Gastrocnemius medialis (tissue), 4 donors: ENCODE results near the gene DOK5. TPM values are rescaled to one million over a fixed set of nuclear protein-coding genes. Genes with fewer than 3 reads are reported as not detected.

Experiments
- ATAC-seq, 2 donors: fragments of 150-250 bp; one replicate each; pipeline ENCODE4 v1.9.1; 2016
- DNase-seq, 2 donors: peaks; one replicate each; pipeline ENCODE4 v3.0.0-alpha.2; 2019
- H3K27ac ChIP-seq, 4 donors: fragments of 200-600 bp; sonication (generic); 1 replicate in 1 of 4; 2 replicates in 3 of 4; pipeline ENCODE4 v1.5.1; 2016 to 2018; ENCODE audit warnings: mild to moderate bottlenecking in 2 of 4, moderate library complexity in 1 of 4
- H3K27me3 ChIP-seq, 3 donors: fragments of 200-600 bp; sonication (generic) in 2 of 3; 1 replicate in 1 of 3; 2 replicates in 2 of 3; pipeline versions ENCODE4 v1.5.1 to v1.6.0; 2016 to 2019; ENCODE audit warnings: mild to moderate bottlenecking in 1 of 3, moderate library complexity in 1 of 3
- H3K36me3 ChIP-seq, 2 donors: fragments of 200-600 bp; sonication (generic) in 1 of 2; one replicate each; pipeline ENCODE4 v1.5.1; 2017 to 2018
- H3K4me1 ChIP-seq, 2 donors: fragments of 200-600 bp; sonication (generic) in 1 of 2; one replicate each; pipeline ENCODE4 v1.5.1; 2016 to 2017; ENCODE audit warnings: mild to moderate bottlenecking in 2 of 2
- H3K4me3 ChIP-seq, 4 donors: fragments of 200-600 bp; sonication (generic) in 3 of 4; 1 replicate in 1 of 4; 2 replicates in 3 of 4; pipeline ENCODE4 v1.5.1; 2016 to 2019; ENCODE audit warnings: mild to moderate bottlenecking in 2 of 4
- H3K9me3 ChIP-seq, 3 donors: fragments of 200-600 bp; sonication (generic) in 2 of 3; 1 replicate in 1 of 3; 2 replicates in 2 of 3; pipeline ENCODE4 v1.5.1; 2016 to 2019
- POLR2A ChIP-seq, 2 donors: fragments of 450-650 bp; IDR thresholded peaks; one replicate each; pipeline ENCODE4 v1.6.1; 2017; ENCODE audit warnings: antibody characterized with exemption in 2 of 2, mild to moderate bottlenecking in 2 of 2, moderate library complexity in 2 of 2
- in situ Hi-C, 4 donors: fragments of 200-750 bp; cut with MboI; loops; one replicate each; pipeline versions ENCODE4 v1.15.0 to v1.8.0; 2017; ENCODE audit warnings: low sequenced_read_pairs in 4 of 4
- intact Hi-C: fragments of 100-400 bp; cut with DNase I; formaldehyde crosslinking; loops from one replicate; pipeline ENCODE4 v1.15.1; 2023; ENCODE audit warnings: low total_unique reads
- total RNA-seq, 4 donors: library from RNA; depleted of rRNA; stranded (reverse); fragments of >200 nt; gene quantifications; one replicate each; pipeline versions ENCODE4 v1.1.0 to v1.2.3, GENCODE V29; 2016
- TF ChIP-seq, protein P1 (sequence below), 5 experiments: fragments of 450-650 bp in 3 of 5; fragments of 200-600 bp in 2 of 5; sonication (generic) in 2 of 5; IDR thresholded peaks in 4 of 5; conservative IDR thresholded peaks in 1 of 5; 1 replicate in 4 of 5; 2 replicates in 1 of 5; pipeline ENCODE4 v1.5.1; 2016 to 2019; ENCODE audit warnings: antibody characterized with exemption in 5 of 5, mild to moderate bottlenecking in 3 of 5, moderate library complexity in 3 of 5

The DOK5 gene
- total RNA-seq, 4 donors from 2014 or later: 1.2 to 12.7 (median 7.4) TPM

DNA sequence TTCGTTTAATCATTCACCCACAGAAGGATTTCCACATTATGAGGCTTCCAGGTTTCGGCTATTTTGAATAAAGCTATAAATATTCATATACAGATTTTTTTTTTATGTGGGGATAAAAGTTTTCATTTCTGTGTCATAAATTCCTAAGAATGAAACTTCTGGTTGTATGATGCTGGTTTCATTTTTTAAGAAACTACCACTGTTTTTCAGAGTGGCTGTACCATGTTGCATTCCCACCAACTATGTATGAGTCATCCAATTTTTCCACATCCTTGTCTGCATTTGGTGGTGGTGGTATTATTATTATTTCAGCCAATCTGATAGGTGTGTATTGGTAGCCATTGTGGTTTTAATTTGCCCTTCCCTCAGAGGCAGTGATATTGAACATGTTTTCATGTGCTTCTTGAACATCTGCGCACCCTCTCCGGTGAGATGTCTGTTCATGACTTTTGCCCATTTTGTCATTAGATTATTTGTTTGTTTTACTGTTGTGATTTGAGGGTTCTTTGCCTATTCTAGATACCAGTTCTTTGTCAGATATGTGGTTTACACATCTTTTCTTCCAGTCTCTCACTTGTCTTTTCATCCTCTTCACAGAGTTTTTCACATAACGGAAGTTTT lies 75.5 kb downstream of the DOK5 start:
- Histone ChIP-seq H3K4me1 (no peaks in the 10 kb centered on the region), H3K4me3 (no peak overlapping the region), H3K27me3 (no peaks in the 10 kb centered on the region), H3K9me3 (no peaks in the 10 kb centered on the region), H3K36me3 (no peaks in the 10 kb centered on the region), H3K27ac (no peak overlapping the region)
- ATAC-seq (no peak), DNase-seq (no peak)
- TF ChIP-seq, protein P1, sequence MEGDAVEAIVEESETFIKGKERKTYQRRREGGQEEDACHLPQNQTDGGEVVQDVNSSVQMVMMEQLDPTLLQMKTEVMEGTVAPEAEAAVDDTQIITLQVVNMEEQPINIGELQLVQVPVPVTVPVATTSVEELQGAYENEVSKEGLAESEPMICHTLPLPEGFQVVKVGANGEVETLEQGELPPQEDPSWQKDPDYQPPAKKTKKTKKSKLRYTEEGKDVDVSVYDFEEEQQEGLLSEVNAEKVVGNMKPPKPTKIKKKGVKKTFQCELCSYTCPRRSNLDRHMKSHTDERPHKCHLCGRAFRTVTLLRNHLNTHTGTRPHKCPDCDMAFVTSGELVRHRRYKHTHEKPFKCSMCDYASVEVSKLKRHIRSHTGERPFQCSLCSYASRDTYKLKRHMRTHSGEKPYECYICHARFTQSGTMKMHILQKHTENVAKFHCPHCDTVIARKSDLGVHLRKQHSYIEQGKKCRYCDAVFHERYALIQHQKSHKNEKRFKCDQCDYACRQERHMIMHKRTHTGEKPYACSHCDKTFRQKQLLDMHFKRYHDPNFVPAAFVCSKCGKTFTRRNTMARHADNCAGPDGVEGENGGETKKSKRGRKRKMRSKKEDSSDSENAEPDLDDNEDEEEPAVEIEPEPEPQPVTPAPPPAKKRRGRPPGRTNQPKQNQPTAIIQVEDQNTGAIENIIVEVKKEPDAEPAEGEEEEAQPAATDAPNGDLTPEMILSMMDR (IDR thresholded peaks at IDR 0.05 in 4 of 5, conservative IDR thresholded peaks at IDR 0.05 in 1 of 5): no peak
- no peak for TF ChIP-seq POLR2A (IDR thresholded peaks at IDR 0.05)
- intact Hi-C loops: no loop called here
- in situ Hi-C loops: no loop called here

DNA sequence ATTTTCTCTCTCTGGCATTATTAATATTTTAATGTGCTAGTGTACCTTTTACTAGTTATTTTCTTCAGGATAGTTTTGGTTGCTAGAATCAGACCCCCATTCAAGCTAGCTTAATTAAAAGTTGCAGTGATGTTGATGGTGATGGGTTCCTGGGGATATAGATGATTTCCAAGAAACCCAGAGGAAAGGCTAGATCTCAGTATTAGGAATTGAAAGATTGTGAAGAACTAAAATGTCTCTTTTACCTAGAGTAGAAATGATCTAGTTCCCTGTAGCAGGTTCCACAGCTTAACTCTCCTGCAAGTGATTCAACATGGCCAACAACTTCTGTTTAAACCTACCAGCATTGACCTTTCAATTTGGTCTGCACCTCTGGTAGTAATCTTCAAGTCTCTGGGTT lies 78.6 kb downstream of the DOK5 start:
- TF ChIP-seq, protein P1 (IDR thresholded peaks at IDR 0.05 in 4 of 5, conservative IDR thresholded peaks at IDR 0.05 in 1 of 5): no peak
- no peak for TF ChIP-seq POLR2A (IDR thresholded peaks at IDR 0.05)
- intact Hi-C loops: no loop called here
- no peak for ATAC-seq

DNA sequence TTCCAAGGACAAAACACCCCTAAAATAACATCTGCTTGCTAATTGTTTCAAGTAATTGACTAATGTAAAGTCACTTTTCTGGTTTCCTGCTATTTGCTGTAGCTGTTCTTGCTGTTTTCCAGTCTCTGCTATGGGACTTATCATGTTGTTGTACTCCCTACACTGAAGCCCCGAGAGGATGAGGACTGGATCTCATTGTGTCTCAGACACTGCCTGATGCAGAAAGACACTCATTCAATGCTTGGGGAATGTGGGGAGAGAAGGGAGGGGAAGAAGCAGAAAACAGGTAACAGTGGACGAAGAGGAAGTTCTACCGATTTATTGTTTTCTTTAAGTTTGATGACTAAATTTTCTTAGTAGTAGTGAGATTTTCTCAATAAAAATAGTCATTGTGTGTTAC lies 79.8 kb downstream of the DOK5 start:
- H3K4me1 ChIP-seq: no peaks in the 10 kb centered on the region
- TF ChIP-seq POLR2A (IDR thresholded peaks at IDR 0.05): no peak
- TF ChIP-seq, protein P1 (IDR thresholded peaks at IDR 0.05 in 4 of 5, conservative IDR thresholded peaks at IDR 0.05 in 1 of 5): no peak
- no peaks in the 10 kb centered on the region for H3K36me3 ChIP-seq
- no peaks in the 10 kb centered on the region for H3K27me3 ChIP-seq
- H3K9me3 ChIP-seq: no peaks in the 10 kb centered on the region
- ATAC-seq: no peak
- in situ Hi-C loops: no loop called here
- no peak overlapping the region for H3K27ac ChIP-seq
- intact Hi-C loops: no loop called here
- H3K4me3 ChIP-seq: no peak overlapping the region
- no peak for DNase-seq

More for the DNA sequence above, 78.6 kb downstream of the DOK5 start:
- Histone ChIP-seq H3K4me1 (no peaks in the 10 kb centered on the region), H3K36me3 (no peaks in the 10 kb centered on the region), H3K4me3 (no peak overlapping the region), H3K9me3 (no peaks in the 10 kb centered on the region), H3K27ac (no peak overlapping the region), H3K27me3 (no peaks in the 10 kb centered on the region)
- in situ Hi-C loops: no loop called here
- DNase-seq: no peak

DNA sequence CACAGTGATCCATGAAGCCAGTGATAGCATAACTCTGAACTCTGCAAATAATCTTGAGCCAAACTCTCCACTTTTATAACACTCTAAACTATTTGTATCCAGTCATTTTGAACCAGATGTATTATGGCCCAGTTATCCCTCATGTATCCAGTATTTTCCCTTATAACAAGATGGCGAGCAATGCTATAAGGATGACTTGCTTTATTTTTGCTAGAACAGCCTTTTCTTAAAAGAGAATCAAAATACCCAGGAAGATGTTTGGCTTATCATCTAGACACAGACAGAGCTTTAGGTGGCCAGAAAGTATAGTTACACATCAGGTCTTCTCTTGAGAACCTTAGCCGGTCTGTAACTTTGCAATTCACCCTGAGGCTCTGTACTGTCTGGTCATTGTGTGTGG lies 81.0 kb downstream of the DOK5 start:
- H3K9me3 ChIP-seq: no peaks in the 10 kb centered on the region
- TF ChIP-seq, protein P1 (IDR thresholded peaks at IDR 0.05 in 4 of 5, conservative IDR thresholded peaks at IDR 0.05 in 1 of 5): no peak
- no peak for TF ChIP-seq POLR2A (IDR thresholded peaks at IDR 0.05)
- no peak for ATAC-seq
- no peak overlapping the region for H3K27ac ChIP-seq
- no peaks in the 10 kb centered on the region for H3K4me1 ChIP-seq
- no peaks in the 10 kb centered on the region for H3K27me3 ChIP-seq
- no peaks in the 10 kb centered on the region for H3K36me3 ChIP-seq
- DNase-seq: no peak
- intact Hi-C loops: no loop called here
- H3K4me3 ChIP-seq: no peak overlapping the region
- in situ Hi-C loops: no loop called here
